Stimulated activated CD4-positive, alpha-beta T cell treated with anti-CD3 and anti-CD28 coated beads, TNF-alpha, amount 100 ng/mL, for 1 hour (primary cell): Measurements from ENCODE around the gene JPT2.
A peak's percentile ranks its signal among the peaks of the same experiment; 100 is the strongest.
"Not testable (repeated sequence)": the region's sequence is repeated elsewhere in the genome, so short reads cannot be mapped to it uniquely, and the experiment has no call there.

Experiments used
- DNase-seq, 3 donors: peaks; one replicate each; pipeline ENCODE4 v3.0.0-alpha.2; 2020; ENCODE audit warnings: low read depth in 3 of 3, low spot score in 1 of 3

Gene JPT2

DNA sequence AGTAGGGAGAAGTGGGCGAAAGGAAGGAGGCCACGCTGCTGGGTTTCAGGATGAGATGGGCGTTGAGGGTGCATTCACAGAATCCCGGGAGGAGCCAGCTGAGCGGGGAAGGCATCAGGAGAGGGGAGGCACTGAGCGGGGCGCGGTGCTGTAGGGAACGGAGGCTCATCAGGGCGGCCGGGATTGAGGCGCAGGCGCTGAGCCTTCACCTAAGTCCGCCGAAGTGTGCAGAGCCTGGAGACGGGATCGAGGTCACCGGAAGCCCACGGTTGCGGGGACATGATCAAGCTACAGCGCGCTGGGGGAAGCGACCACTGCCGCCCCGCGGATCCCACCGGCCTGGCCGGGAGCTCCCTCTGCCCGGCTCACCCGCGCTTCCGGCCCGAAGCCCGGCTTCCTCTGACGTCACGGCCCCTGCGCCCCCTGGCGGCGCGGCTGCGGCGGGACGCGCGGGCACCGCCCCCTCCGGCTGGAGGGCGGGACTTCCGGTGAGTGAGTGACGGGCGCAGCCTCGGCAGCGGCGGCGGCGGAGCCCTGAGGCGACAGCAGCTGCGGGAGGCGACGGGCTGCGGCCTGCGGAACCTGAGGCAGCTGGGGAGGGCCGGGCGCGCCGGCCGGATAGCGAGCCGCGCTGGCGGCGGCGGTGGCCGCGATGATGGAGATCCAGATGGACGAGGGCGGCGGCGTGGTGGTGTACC is 27.8 kb downstream of the JPT2 start, which contains the start of gene MAPK8IP3:
Gene MAPK8IP3, plus strand, starts transcription at position 508 of the 698 bp plus-strand sequence. Its CDS starts 145 bp downstream, at position 653.
- DNase-seq, result peak; percentile 79 to 98 (median 94)

DNA sequence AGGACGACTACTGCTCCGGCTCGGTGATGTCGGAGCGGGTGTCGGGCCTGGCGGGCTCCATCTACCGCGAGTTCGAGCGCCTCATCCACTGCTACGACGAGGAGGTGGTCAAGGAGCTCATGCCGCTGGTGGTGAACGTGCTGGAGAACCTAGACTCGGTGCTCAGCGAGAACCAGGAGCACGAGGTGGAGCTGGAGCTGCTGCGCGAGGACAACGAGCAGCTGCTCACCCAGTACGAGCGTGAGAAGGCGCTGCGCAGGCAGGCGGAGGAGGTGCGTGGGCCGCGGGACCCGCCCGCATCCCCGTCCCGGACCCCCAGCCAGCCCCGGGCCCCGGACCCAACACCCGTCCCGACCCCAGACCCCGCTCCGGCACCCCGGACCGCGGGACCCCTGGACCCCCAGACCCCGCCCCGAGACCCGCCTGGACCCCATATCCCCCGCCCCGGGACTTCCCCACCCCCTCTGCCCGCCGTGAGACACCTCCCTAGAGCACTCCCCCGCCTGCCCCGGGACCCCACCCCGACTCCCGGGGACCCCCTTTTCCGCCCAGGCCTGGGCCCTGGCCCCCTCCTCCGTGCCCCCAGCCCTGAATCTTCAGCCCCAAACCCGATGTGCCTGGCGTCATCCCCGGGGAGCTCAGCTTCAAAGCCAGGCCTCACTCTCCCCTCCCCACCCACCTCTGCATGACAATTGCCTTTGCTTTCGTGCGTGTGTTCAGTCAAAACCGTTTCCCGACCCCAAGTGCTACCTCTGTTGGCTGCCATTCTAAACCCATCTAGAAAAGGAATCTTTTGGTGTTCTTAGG is 28.5 kb downstream of the JPT2 start:
- peak in 2 of 3 donors; percentile 26 to 30 for DNase-seq

DNA sequence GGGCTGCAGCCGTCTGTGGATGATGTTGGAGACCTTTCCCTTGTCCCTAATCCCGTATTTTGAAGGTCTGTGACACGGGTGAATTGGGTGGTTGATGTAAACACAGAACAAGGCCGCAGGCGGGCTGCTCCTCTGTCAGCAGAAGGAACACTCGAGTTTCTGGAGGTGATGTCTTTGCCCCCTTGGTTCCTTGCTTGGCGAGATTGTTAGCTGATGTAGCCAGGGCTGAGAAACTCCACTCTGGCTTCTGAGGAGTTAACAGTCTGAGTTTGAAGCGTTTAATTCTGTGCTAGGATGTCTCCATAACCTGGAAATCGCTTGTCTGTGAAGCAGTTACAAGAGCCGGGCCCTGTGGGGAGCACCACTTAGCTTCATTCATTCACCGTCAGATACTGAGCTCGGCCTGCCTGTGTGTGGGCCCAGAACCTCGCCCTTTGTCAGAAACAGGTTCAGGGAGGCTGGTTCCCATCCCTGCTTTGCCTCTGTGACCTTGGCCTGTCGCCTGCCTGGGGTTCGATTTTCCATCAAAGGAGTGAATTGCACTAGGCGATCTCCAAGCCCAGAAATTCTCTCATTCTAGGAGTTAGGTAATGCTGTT is 29.2 kb downstream of the JPT2 start:
- no peak for DNase-seq

DNA sequence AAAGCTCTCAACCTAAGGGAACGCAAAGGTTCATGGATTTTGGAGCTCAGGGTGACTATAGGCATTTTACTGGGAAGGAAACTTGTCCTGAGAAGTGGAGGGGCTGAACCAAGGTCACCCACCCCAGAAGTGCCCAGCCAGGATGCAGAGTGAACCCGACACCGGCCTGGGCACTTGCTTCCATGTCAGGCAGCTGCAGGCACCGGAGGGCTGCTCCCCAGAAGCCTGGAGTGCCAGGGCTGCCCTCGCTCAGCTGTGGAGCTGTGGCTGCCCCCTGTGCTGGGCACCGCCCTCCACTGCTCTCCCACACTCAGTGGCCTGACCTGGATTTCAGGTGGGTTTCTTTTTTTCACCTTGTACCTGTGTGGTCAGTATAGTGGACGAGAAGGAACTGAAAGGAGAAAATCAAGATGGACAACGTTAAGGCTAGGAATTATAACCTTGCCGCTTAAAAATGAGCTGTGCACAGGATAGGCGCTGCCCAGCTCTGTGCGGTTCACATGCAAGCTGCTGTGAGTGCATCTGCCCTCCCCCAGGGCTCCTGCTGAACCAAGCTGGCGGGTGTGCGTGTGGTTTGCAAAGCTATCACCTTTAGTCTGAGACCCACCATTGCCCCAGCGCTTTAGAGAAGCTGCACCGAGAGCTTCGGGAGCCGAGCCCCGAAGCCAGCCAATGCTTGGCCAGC is 30.1 kb downstream of the JPT2 start:
- DNase-seq, result no peak

DNA sequence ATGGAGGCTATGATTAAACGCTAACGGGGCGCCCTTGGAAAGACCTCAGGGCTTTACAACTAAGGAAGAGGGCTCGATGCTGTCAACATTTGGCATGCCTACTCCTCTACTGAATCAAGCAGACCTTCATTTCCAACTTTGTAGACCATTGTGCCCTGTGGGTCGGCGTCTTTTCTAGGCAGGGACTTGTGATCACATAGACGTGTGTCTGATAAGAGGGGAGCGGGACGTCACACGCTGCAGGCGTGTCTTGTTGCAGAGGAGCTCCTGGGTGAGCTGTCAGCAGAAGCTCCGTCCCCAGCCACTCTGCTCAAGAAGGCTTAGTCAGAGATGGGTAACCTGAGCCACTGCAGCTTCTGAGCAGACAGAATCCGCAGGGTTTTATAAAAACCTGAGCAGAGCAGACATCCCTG is 30.7 kb downstream of the JPT2 start:
- no peak for DNase-seq

DNA sequence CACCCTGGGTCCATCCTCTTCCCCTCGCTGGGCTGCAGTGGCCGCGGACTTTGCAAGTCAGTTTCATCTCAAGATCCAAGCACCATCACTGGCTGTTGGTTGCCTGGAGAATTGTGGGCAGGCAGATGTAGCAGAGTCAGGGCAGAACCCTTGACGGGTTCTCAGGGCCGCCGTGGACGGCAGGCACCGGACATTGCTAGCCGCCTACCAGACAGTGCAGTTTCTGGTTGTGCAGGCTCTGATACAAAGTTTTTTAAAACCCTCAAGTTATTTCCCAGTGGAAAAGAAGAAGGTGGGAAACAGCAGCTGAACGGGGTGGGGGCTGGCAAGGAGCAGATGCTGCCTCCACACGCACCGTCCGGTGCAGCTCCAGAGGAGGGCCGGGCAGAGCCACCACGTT is 31.3 kb downstream of the JPT2 start:
- no peak for DNase-seq

DNA sequence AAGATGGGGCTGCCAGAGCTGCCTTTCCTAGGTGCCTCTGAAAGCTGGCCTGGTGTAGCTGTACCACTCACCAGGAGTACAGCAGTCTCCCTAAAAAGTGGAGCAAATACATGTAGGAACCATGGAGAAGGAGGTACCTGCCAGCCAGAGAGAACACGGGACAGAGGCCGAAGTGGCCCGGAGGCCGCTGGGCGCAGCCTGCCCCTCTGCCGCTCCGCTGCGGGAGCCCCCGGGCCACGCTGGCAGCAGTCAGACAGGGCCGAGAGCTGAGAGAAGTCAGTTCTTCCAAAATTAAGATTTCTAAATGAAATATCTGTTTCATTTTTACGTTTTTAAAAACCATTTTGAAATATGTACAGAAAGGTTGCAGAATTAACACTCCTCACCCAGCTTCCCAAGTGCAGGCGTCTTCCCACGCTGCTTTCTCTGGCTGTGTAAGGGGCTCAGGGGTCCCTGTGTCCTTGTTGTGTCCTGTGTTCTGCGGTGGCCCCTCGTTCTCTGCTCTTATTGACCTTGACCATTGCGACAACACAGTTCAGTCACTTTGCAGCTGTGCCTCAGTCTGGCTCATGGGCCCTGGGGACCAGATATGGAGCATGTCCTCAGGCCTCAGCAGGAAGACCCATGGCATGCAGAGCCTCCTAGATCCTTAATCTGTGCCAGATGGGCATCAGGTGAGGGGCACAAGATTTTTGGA is 32.9 kb downstream of the JPT2 start:
- no peak for DNase-seq

DNA sequence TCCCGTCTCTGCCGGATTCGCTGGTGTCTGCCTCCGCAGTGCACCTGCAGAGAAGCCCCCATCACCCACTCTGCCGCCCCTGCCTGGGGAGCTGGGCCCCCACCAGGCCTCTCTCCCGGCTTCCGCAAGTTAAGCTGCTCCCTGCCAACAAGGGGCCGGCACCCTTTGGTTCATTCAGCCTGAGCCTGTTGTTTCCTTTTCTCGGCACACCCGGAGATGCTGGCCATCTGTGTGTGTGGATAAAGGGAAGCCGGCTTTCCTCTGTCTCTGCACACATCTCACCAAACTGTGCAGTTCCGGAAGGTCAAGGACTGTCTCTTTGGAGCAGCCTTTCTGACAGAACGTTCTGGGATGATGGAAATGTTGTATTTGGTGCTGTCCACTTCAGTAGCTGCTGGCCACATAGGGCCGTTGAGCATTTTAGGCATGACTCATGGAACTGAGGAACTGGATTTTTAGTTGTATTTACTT is 34.7 kb downstream of the JPT2 start:
- DNase-seq, result no peak

DNA sequence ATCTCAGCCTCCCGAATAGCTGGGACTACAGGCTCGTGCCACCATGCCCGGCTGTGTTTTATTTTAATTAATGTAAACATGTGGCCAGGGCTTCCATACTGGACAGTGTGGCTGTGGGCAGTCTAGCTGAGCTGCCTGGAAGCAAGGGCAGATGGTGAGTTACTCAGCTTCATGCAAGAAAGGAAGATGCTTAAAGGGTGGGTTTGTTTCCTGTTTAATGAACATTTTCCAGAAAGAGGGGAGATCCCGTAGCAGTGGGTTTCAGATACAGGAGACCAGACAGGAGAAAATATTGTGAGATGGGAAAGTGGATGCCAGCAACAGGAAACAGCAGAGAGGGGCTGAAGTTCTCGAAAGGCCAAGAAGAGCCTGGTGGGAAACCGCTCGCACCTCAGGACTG is 35.3 kb downstream of the JPT2 start:
- DNase-seq, result no peak

DNA sequence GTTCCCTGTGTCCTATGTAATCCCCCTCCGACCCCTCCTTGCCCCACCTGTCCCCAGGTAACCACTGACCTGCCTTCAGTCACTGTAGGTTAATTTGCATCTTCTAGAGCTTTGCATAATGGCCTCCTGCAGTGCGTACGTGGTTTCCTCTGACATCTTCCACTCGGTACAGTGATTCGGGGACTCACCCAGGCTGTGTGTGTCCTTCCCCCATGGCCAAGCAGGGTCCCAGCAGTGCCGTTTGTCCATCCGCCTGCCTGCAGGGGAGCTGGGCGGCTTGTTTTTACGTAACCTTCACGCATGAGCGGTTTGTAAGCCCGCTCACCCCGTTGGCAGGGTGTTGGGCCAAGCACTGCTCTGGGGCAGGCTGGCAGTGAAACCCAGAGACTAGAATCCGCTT is 35.9 kb downstream of the JPT2 start:
- no peak for DNase-seq

DNA sequence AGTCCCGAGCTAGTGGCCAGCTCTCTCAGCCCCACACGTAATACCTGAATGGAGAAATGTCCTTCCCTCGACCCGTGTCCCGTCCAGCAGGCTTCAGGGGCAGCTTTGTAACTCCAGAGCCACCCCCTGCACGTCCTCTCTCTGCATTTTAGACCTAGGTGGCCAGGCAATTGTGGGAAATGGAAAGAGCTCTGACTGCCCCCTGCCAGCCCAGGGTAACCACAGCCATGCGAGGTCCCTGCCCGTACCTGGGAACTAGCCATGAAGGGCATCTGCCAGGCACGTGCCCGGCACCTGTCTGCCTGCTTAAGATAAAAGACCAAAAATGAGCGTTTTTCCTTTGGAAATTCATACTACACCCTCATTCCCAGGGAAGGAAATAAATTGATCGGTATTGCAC is 37.1 kb downstream of the JPT2 start:
- no peak for DNase-seq

DNA sequence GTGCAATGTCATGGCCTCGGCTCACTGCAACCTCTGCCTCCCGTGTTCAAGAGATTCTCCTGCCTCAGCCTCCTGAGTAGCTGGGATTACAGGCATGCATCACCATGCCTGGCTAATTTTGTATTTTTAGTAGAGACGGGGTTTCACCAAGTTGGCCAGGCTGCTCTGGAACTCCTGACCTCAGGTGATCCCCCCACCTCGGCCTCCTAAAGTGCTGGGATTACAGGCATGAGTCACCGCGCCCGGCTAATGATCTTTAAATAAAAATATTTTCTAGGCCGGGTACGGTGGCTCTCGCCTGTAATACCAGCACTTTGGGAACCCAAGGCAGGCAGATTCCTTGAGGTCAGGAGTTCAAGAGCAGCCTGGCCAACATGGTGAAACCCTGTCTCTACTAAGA is 40.2 kb downstream of the JPT2 start:
- not testable (repeated sequence) for DNase-seq

DNA sequence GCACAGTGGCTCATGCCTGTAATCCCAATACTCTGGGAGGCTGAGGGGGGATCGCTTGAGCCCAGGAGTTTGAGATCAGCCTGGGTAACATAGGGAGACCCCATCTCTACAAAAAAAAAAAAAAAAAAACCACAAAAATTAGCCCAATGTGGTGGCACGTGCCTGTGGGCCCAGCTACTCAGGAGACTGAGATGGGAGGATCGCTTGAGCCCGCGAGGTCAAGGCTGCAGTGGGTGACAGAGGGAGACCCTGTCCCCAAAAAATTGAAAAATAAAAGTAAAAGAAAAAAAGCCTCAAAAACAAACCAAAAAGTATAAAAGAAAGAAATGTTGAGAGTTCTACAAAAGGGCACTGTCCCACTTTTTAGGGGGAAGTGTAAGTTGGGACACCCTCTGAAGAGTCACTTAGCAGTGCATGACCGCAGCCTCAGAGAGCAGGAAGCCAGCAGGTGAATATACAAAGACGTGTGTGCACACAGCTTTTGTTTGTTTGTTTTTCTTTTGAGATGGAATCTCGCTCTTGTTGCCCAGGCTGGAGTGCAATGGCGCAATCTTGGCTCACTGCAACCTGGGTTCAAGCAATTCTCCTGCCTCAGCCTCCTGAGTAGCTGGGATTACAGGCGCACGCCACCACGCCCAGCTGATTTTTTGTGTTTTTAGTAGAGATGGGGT is 41.6 kb downstream of the JPT2 start:
- not testable (repeated sequence) for DNase-seq

DNA sequence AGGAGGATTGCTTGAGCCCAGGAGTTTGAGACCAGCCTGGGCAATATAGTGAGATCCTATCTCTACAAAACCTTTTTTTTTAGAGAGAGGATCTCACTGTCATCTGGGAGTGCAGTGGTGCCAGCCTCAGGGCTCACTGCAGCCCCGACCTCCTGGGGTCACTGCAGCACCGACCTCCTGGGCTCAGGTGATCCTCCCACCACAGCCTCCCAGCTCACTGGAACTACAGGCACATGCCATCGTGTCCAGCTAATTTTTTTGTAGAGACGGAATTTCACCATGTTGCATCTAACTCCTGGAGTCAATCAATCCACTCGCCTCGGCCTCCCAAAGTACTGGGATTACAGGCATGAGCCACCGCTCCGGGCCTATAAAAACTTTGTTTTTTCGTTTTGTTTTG is 43.3 kb downstream of the JPT2 start:
- DNase-seq, result no peak

DNA sequence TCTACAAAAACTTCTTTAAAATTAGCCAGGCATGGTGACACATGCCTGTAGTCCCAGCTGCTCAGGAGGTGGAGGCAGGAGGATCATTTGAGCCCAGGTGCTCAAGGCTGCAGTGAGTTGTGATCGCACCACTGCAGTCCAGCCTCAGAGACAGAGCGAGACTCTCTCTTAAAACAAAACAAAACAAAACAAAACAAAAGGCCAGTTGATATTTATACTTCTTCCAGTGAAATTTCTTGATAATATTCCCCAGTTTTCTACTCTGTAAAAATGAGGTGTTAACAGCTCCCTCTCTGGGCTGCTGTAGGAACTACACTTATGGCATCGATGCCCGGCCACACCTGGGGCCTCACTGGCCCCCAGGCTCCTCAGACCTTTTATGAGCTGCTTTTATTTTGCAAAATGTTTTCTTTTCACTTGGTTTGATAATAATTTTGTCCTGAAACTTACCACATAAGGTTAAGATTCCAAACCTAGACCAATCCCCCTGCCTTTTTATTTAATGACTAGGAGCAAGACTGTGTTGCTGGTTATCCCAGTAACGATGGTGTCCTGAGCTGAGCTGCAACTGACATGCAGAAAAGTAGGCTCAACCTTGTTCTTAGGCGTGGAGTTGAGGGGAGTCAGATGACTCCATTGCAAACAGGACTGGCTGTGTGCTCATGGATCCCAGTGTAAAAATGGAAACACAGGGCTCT is 45.5 kb downstream of the JPT2 start:
- DNase-seq, result peak in 1 of 3 donors; percentile 13

DNA sequence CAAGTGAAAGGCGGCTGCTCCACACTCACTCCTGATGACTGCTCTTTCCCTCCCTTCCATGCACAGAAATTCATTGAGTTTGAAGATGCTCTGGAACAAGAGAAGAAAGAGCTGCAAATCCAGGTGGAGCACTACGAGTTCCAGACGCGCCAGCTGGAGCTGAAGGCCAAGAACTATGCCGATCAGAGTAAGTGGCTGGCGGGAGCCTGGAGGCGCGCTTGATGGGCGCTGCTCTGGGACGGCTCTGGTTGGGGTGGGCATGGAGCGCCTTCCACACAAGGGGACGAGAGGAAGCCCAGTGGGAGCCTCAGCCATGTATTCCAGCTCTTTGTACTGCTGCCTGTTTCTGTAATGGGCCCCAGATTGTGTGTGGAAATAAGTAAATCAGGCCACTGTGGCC is 46.4 kb downstream of the JPT2 start:
- DNase-seq, result no peak

DNA sequence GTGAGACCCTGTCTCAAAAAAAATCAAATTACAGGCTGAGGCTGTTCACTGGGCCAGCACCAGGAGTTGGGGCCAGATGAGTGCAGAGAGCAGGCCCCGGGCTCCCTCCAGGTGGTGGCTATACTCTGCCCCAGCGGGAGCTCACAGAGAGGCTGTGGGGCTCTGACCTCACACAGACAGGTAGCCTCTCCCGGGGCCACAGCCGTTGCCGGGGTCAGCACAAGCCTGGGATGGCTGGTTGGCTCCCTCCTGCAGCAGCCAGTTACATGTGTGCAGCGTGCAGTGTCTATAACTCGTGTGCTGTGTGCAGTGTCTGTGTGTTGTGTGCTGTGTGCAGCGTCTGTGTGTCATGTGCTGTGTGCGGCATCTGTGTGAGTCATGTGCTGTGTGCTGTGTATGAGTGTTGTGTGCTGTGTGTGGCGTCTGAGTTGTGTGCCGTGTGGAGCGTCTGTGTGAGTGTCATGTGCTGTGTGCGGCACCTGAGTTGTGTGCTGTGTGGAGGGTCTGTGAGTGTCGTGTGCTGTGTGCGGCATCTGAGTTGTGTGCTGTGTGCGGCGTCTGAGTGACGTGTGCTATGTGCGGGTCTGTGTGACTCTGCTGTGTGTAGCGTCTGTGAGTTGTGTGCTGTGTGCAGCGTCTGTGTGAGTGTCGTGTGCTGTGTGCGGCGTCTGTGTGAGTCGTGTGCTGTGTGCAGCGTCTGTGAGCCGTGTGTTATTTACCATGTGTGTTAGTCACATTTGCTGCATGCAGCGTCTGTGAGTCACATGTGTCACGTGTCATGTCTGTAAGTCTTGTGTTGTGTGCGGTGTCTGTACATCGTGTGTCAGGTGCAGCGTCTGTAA is 48.8 kb downstream of the JPT2 start:
- DNase-seq, result no peak
